Activated CD4-positive, alpha-beta T cell treated with anti-CD3 and anti-CD28 coated beads for 36 hours (primary cell): ENCODE data around the gene FTO. TPM values are rescaled to one million over a fixed set of nuclear protein-coding genes. Genes with fewer than 3 reads are reported as not detected.

Experiments
- ATAC-seq: fragments of 200-7000 bp; cut with Tn5 transposase; one replicate; pipeline ENCODE4 v1.10.0; 2021; ENCODE audit warnings: mild to moderate bottlenecking, moderate library complexity
- CTCF ChIA-PET: fragments of 350-600 bp; sonication (Branson Sonifier 250); formaldehyde crosslinking; loops from one replicate; lab custom pipeline; 2021; ENCODE audit warnings: antibody characterized with exemption; lab: Charles Lee
- POLR2A ChIA-PET: fragments of 350-600 bp; sonication (Branson Sonifier 250); formaldehyde crosslinking; loops from one replicate; lab custom pipeline; 2021; ENCODE audit warnings: antibody characterized with exemption, inconsistent platforms; lab: Charles Lee
- DNase-seq: peaks from one replicate; pipeline ENCODE4 v3.0.0-alpha.2; 2020
- H3K27ac Mint-ChIP-seq: one replicate; pipeline ENCODE4 v1.8.0; 2021; ENCODE audit warnings: mixed read lengths
- H3K27me3 Mint-ChIP-seq: one replicate; pipeline ENCODE4 v1.8.0; 2021; ENCODE audit warnings: mixed read lengths
- H3K36me3 Mint-ChIP-seq: one replicate; pipeline ENCODE4 v1.8.0; 2021; ENCODE audit warnings: low read depth, mixed read lengths
- H3K4me1 Mint-ChIP-seq: one replicate; pipeline ENCODE4 v1.8.0; 2021; ENCODE audit warnings: mixed read lengths
- H3K4me3 Mint-ChIP-seq: one replicate; pipeline ENCODE4 v1.8.0; 2021; ENCODE audit warnings: mild to moderate bottlenecking, moderate library complexity, mixed read lengths
- H3K9me3 Mint-ChIP-seq: one replicate; pipeline ENCODE4 v1.8.0; 2021; ENCODE audit warnings: low read depth, mixed read lengths
- intact Hi-C, 2 experiments: fragments of 100-400 bp; cut with DNase I in 1 of 2; cut with micrococcal nuclease in 1 of 2; formaldehyde crosslinking; loops; one replicate each; pipeline versions ENCODE4 v1.14.2 to v1.15.1; 2022 to 2024; cut with DNase I, micrococcal nuclease
- total RNA-seq, 2 experiments: library from RNA; stranded (reverse); gene quantifications; one replicate each; pipeline ENCODE4 v1.2.3, GENCODE V29; 2021

Gene FTO
- total RNA-seq, 2 experiments from 2014 or later = 50.9 to 57.6 TPM

DNA sequence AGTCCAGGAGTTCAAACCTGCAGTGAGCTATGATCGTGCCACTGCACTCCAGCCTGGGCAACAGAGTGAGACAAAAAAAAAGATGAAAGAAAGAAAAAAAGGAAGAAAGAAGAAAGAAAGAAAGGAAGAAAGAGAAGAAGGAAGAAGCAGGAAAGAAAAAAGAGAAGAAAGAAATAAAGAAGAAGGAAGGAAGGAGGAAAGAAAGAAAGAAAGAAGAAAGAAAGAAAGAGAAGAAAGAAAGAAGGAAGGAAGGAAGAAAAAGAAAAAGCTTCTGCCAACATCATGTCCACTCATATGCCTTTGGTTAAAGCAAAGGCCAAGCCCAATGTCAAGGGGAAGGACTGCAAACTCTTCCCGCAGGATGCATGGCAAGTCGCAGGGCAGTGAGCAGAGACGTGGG, 439.5 kb downstream of the FTO start:
- CTCF ChIA-PET = no interaction called here
- no peak for DNase-seq

DNA sequence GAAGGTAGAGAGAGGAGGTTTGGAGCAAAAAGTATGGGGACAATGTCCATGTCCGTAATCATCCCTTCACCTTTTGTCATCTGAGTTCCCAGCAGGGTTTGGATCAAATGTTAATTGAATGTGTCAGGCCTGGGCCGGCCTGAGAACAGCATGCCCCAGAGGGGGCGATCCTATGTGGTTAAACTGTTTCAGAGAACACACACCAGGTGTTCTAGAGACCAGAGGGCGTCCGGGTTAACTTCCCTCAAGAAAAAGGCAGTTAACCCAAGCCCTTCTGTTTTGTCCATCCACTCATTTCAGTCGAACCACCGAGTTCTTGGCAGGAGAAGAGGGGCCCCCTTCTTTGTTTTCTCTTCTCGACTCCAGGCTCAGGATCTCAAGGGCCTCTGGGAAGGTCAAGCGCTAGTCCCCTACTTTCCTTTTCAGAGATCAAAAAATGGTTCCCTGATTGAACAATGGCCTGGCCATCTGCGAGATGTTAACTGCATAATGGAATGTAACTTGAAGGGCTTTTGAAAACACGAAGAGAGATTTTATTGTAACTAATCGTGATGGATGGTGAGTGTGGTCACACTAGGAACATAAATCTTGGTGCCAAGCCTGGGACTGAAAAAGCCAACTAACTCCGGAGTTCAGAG, 440.1 kb downstream of the FTO start:
- peaks cover 14% of the 10 kb centered on the region for H3K27me3 Mint-ChIP-seq
- H3K9me3 Mint-ChIP-seq = no peaks in the 10 kb centered on the region
- DNase-seq = no peak
- POLR2A ChIA-PET = no interaction called here
- no peak overlapping the region for H3K4me3 Mint-ChIP-seq
- no peaks in the 10 kb centered on the region for H3K36me3 Mint-ChIP-seq
- ATAC-seq = no peak
- H3K4me1 Mint-ChIP-seq = no peaks in the 10 kb centered on the region
- no peak overlapping the region for H3K27ac Mint-ChIP-seq
- CTCF ChIA-PET = interaction anchor here (0.6 kb wide), 1 partner anchor 452 kb away, joined by 4 read pairs; no protein-coding TSS in a partner anchor
- intact Hi-C loops = no loop called here

More for the DNA sequence above, 439.5 kb downstream of the FTO start:
- POLR2A ChIA-PET = no interaction called here
- Mint-ChIP-seq H3K27me3 (peaks cover 14% of the 10 kb centered on the region), H3K4me1 (no peaks in the 10 kb centered on the region), H3K9me3 (no peaks in the 10 kb centered on the region), H3K36me3 (no peaks in the 10 kb centered on the region), H3K4me3 (no peak overlapping the region), H3K27ac (no peak overlapping the region)
- ATAC-seq = no peak
- intact Hi-C loops = no loop called here

DNA sequence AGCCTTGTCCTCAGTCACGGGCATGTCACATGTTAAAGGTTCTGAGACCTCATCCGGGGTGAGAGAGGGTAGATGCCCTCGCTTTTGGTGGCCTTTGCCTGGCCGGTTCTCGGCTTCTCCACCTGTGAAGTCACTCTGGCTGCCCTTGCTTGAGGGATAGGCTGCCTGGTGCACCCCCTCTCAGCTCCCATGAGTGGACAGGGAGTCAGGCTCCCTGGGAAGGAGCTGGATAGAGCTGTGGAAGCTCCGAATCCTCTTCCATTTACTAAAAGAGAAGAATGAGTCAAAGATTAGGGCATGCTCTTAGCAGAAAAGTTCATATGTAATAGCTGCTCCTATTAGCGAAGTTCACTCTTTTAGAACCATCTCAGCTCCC, 440.6 kb downstream of the FTO start:
- H3K27me3 Mint-ChIP-seq = peaks cover 14% of the 10 kb centered on the region
- ATAC-seq (no peak), DNase-seq (no peak)
- ChIA-PET CTCF (interaction anchor here (0.6 kb wide), 1 partner anchor 452 kb away, joined by 4 read pairs; no protein-coding TSS in a partner anchor), POLR2A (no interaction called here)
- no peak overlapping the region for H3K4me3 Mint-ChIP-seq
- no peak overlapping the region for H3K27ac Mint-ChIP-seq
- H3K9me3 Mint-ChIP-seq = no peaks in the 10 kb centered on the region
- intact Hi-C loops = no loop called here
- no peaks in the 10 kb centered on the region for H3K36me3 Mint-ChIP-seq
- H3K4me1 Mint-ChIP-seq = no peaks in the 10 kb centered on the region

DNA sequence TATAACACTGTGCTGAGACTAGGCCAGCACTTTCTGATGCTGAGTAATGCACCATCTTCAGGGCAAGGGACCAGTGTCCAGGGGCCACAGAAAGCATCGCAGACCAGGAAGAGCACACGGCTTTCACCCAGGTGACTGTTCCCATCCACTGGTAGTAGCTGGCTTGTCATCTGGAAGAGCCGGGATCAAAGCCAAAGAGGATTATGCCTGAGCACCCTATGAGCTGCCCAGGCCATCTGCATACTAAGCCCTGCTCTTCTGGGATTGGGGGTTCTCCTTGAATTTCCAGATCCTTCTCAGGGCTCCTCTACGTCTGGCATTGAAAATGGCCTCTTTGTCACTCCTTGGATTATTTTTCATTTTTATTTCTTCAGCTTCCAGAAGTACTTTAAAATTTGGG, 441.9 kb downstream of the FTO start:
- ATAC-seq (no peak), DNase-seq (no peak)
- Mint-ChIP-seq H3K36me3 (no peaks in the 10 kb centered on the region), H3K27me3 (peaks cover 14% of the 10 kb centered on the region), H3K4me3 (no peak overlapping the region), H3K9me3 (no peaks in the 10 kb centered on the region), H3K4me1 (no peaks in the 10 kb centered on the region), H3K27ac (no peak overlapping the region)
- CTCF ChIA-PET = no interaction called here
- intact Hi-C loops = no loop called here
- POLR2A ChIA-PET = no interaction called here

DNA sequence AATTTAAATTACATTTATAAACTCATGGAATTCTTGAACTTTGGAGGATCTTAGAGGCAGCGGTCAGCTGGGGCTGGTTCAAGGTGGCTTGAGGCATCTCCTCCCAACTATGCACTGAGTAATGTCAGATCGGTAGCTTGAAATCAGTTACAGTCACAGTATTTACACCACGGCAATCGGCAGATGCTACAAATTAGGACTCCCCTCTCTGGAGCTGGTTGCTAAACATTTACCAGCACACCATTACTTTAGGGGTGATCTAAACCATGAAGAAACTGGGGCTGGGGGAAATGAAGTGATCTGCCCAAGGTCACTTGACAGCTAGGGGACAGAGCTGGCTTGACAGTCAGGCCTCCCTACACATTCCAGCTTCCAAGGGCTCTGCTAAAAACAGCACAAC, 445.0 kb downstream of the FTO start:
- Mint-ChIP-seq H3K36me3 (no peaks in the 10 kb centered on the region), H3K27ac (no peak overlapping the region), H3K9me3 (no peaks in the 10 kb centered on the region), H3K4me1 (no peaks in the 10 kb centered on the region), H3K4me3 (no peak overlapping the region), H3K27me3 (peaks cover 2% of the 10 kb centered on the region)
- ChIA-PET POLR2A (no interaction called here), CTCF (no interaction called here)
- DNase-seq = no peak
- no peak for ATAC-seq
- intact Hi-C loops = no loop called here

DNA sequence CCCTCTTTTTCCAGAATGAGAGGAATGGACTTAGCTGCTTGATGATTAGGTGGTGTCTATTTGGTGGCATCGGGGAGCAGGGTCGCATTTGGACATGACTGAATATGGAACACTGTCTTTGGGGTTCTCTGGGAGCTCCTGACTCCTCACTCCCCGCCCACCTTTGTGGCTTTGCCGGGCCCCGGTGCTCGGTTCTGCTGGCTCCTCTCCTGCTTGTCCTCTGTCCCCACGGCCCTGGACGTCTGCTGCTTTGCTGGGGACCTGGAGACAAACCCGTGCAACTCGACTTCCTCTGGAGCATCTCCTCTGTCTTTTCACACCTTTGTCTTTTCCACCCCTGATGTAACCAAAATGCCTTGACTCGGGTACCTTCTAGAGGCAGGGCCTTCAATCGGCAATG, 446.9 kb downstream of the FTO start:
- H3K4me1 Mint-ChIP-seq = no peaks in the 10 kb centered on the region
- no peaks in the 10 kb centered on the region for H3K9me3 Mint-ChIP-seq
- peaks cover 2% of the 10 kb centered on the region for H3K27me3 Mint-ChIP-seq
- no peak overlapping the region for H3K4me3 Mint-ChIP-seq
- CTCF ChIA-PET = no interaction called here
- POLR2A ChIA-PET = no interaction called here
- no peak for ATAC-seq
- intact Hi-C loops = no loop called here
- no peak for DNase-seq
- no peak overlapping the region for H3K27ac Mint-ChIP-seq
- no peaks in the 10 kb centered on the region for H3K36me3 Mint-ChIP-seq

DNA sequence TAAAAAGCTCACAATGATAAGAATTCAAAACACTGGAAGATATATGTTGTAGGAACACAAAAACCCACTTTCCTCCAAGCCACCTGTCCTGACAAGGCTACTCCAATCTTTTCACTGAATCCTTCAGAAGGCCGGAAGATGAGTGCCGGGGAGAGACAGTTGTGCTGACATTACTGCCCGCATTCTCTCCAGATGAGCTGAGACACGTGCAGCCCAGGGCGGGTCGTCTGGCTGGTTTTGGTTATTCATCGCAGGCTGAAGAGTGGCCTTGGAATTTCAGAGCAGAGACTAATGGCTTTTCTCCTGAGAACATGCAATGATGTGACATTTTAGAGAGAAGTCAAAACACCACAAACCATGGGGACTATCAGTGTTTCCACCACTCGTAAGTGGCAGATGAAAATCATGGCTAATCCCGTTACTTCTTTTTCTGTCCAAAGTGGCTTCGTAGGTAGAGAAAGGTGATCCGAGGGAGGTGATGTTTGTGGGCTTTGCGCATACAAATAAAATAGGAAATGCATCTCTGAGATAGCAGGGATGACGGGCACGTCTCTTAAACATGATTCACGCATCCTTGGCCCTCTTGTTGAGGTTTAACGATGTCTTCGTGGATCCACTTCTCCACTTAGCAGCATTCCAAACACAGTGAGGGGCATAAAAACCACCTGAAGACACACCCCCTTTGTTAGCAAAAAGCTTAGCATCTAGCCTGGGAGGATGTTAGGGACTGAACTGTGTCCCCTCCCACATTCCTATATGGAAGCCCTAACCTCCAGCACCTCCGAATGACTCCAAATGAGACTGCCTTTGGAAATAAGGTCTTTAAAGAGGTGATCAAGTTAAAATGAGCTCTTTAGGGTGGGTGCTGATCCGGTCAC, 448.6 kb downstream of the FTO start:
- no peak overlapping the region for H3K27ac Mint-ChIP-seq
- no peaks in the 10 kb centered on the region for H3K36me3 Mint-ChIP-seq
- peaks cover 5% of the 10 kb centered on the region for H3K9me3 Mint-ChIP-seq
- H3K27me3 Mint-ChIP-seq = peaks cover 3% of the 10 kb centered on the region
- no peak overlapping the region for H3K4me3 Mint-ChIP-seq
- H3K4me1 Mint-ChIP-seq = no peaks in the 10 kb centered on the region
- ChIA-PET POLR2A (no interaction called here), CTCF (interaction anchor here (0.7 kb wide), 1 partner anchor 30 kb away, joined by 3 read pairs; no protein-coding TSS in a partner anchor)
- no peak for DNase-seq
- intact Hi-C loops = no loop called here
- no peak for ATAC-seq

DNA sequence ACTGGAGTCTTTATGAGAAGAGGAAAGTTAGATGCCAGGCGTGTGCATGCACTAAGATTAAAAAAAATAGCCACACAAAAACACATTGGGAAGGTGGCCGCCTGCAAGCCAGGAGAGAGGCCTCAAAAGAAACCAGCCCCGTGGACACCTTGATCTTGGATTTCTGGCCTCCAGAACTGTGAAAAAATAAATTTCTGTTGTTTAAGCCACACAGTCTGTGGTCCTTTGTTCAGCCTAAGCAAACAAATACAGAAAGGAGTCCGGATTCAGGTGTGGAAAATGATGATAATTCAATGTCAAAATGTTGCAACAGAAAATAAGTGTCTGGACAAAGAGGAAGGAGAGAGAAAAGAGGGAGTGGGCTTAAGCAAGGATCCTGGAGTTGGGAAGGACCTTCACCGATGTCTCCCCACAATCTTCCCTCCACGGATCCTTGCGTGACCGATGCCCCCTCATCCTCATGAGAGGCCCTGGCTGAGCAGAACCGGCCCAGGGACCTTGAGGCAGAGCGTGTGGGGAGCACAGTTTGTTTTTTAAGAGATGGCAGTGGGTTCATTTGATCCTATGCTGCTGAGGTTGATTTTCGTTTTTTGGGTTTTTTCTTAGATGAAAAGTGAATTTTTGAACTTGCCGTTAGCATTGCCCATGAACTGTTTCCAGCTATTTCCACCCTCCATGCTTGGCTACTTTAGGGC, 449.4 kb downstream of the FTO start:
- peaks cover 5% of the 10 kb centered on the region for H3K9me3 Mint-ChIP-seq
- DNase-seq (no peak), ATAC-seq (no peak)
- H3K36me3 Mint-ChIP-seq = no peaks in the 10 kb centered on the region
- intact Hi-C loops = no loop called here
- POLR2A ChIA-PET = no interaction called here
- H3K27ac Mint-ChIP-seq = no peak overlapping the region
- H3K4me1 Mint-ChIP-seq = no peaks in the 10 kb centered on the region
- CTCF ChIA-PET = interaction anchor here (0.7 kb wide), 1 partner anchor 31 kb away, joined by 3 read pairs; no protein-coding TSS in a partner anchor
- H3K4me3 Mint-ChIP-seq = no peak overlapping the region
- H3K27me3 Mint-ChIP-seq = peaks cover 3% of the 10 kb centered on the region

DNA sequence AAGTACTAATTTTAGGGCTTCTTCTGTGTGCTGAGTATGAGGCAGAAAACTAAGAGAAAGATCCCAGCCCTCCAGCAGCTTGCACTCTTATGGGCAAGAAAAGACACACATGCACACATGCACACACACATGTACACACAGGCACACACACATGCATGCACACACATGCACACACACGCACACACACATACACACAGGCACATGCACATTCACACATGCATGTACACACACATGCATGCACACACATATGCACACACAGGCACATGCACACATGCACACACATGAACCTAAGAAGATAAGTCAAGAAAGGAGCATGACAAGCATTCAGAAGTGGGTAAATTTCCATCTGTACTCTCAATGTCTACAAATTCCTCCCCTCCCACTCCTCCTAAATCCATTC, 452.4 kb downstream of the FTO start:
- CTCF ChIA-PET = no interaction called here
- Mint-ChIP-seq H3K27me3 (peaks cover 3% of the 10 kb centered on the region), H3K4me1 (no peaks in the 10 kb centered on the region), H3K4me3 (no peak overlapping the region), H3K9me3 (peaks cover 5% of the 10 kb centered on the region), H3K36me3 (no peaks in the 10 kb centered on the region), H3K27ac (no peak overlapping the region)
- POLR2A ChIA-PET = no interaction called here
- ATAC-seq (no peak), DNase-seq (no peak)
- intact Hi-C loops = no loop called here

DNA sequence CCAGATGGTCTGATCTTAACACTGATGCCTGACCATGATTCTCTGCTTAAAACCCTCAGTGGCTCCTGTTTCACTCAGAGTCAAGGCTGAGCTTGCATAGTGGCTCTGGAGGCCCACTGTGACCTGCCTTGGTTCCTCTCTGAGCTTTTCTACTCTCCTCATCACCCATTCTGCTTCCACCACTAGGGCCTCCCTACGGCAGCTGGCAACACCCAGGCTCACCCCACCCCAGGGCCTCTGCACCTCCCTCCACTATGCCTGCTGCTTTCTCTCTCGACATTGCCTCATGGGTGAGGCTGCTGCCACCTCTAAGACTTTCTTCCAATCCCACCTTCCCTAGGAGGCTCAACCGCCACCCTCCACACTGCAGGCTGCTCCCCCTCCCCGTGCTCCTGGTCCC, 455.0 kb downstream of the FTO start:
- DNase-seq = no peak
- H3K27ac Mint-ChIP-seq = no peak overlapping the region
- POLR2A ChIA-PET = no interaction called here
- H3K27me3 Mint-ChIP-seq = peaks cover 7% of the 10 kb centered on the region
- H3K4me1 Mint-ChIP-seq = no peaks in the 10 kb centered on the region
- intact Hi-C loops = no loop called here
- CTCF ChIA-PET = no interaction called here
- no peaks in the 10 kb centered on the region for H3K36me3 Mint-ChIP-seq
- no peak overlapping the region for H3K4me3 Mint-ChIP-seq
- H3K9me3 Mint-ChIP-seq = peaks cover 5% of the 10 kb centered on the region
- ATAC-seq = no peak

DNA sequence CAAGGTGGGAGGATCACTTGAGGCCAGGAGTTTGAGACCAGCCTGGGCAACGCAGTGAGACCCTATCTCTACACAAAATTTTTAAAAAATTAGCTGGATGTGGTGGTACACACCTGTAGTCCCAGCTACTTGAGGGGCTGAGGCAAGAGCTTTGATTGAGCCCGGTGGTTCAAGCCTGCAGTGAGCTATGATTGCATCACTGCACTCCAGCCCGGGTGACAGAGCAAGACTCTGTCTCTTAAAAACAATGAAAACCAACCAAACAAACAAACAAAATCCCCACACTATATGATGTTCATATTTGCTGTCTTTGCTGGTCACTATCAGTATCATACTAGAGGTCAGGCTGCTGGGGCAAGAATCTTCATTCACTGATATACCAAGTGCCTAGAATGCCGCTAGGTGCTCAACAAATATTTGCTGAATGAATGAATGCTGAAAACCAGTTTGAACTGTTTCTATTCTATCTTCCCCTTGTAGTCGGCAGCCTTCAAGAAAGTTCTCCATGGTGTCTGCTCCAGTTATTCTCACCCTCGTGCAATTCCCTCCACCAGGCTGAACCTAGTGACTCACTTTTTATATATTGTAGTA, 455.6 kb downstream of the FTO start:
- ChIA-PET CTCF (no interaction called here), POLR2A (no interaction called here)
- Mint-ChIP-seq H3K27me3 (peaks cover 7% of the 10 kb centered on the region), H3K4me1 (no peaks in the 10 kb centered on the region), H3K36me3 (no peaks in the 10 kb centered on the region), H3K4me3 (no peak overlapping the region), H3K9me3 (peaks cover 5% of the 10 kb centered on the region), H3K27ac (no peak overlapping the region)
- DNase-seq (no peak), ATAC-seq (no peak)
- intact Hi-C loops = no loop called here
